IPS DF 6.9 (cell line): ENCODE data around the gene TAC4.

Source experiments
- DNase-seq: peaks from one replicate; pipeline ENCODE4 v3.0.0-alpha.2; 2013; ENCODE audit warnings: low read depth, low spot score
- H3K27ac ChIP-seq: one replicate; pipeline ENCODE4 v1.5.1; 2013; ENCODE audit warnings: low read length, control low read depth
- H3K27me3 ChIP-seq: 2 replicates; pipeline ENCODE4 v1.6.1; 2013; ENCODE audit warnings: mild to moderate bottlenecking, low read length; ENCODE audit not compliant: control insufficient read depth, insufficient read depth
- H3K36me3 ChIP-seq: 2 replicates; pipeline ENCODE4 v1.6.1; 2013; ENCODE audit warnings: low read length; ENCODE audit not compliant: control insufficient read depth, insufficient read depth
- H3K4me1 ChIP-seq: 2 replicates; pipeline ENCODE4 v1.6.1; 2013; ENCODE audit warnings: low read length; ENCODE audit not compliant: control insufficient read depth, insufficient read depth
- H3K4me3 ChIP-seq: 2 replicates; pipeline ENCODE4 v1.5.1; 2013; ENCODE audit warnings: mild to moderate bottlenecking, low read length
- H3K9me3 ChIP-seq: 2 replicates; pipeline ENCODE4 v1.6.1; 2013; ENCODE audit warnings: low read length, inconsistent platforms; ENCODE audit not compliant: control insufficient read depth, insufficient read depth
- WGBS: extraction: QIAGEN DNeasy Blood & Tissue Kit; methylation state at CpG from one replicate; pipeline ENCODE4 v1.1.7; 2013; ENCODE audit warnings: mixed read lengths, missing lambda C conversion rate; ENCODE audit not compliant: insufficient read length, insufficient coverage; 5-methylcytosine and 5-hydroxymethylcytosine counted together

The TAC4 gene

GRCh38 chr17:49887744-49888360, 40.0 kb upstream of the TAC4 start:
- no peak for DNase-seq
- no CpG with 5 or more reads among the region's 9 CpGs for WGBS
- Histone ChIP-seq H3K27me3 (peaks cover 6% of the 10 kb centered on the region; the same call in 1 of the 2 replicates), H3K27ac (no peak overlapping the region), H3K4me3 (no peak overlapping the region), H3K4me1 (peaks cover 14% of the 10 kb centered on the region), H3K9me3 (no peaks in the 10 kb centered on the region), H3K36me3 (no peaks in the 10 kb centered on the region)

GRCh38 chr17:49887086-49887743, 39.3 kb upstream of the TAC4 start:
- H3K4me3 ChIP-seq = no peak overlapping the region
- no CpG with 5 or more reads among the region's 7 CpGs for WGBS
- peaks cover 6% of the 10 kb centered on the region; the same call in 1 of the 2 replicates for H3K27me3 ChIP-seq
- H3K36me3 ChIP-seq = no peaks in the 10 kb centered on the region
- DNase-seq = no peak
- no peaks in the 10 kb centered on the region for H3K9me3 ChIP-seq
- H3K27ac ChIP-seq = no peak overlapping the region
- peaks cover 14% of the 10 kb centered on the region for H3K4me1 ChIP-seq

GRCh38 chr17:49886036-49886435, 38.2 kb upstream of the TAC4 start:
- Histone ChIP-seq H3K4me1 (peaks cover 12% of the 10 kb centered on the region), H3K27me3 (peaks cover 4% of the 10 kb centered on the region; the same call in 1 of the 2 replicates), H3K4me3 (no peak overlapping the region), H3K36me3 (no peaks in the 10 kb centered on the region), H3K27ac (no peak overlapping the region), H3K9me3 (no peaks in the 10 kb centered on the region)
- no peak for DNase-seq
- no CpG with 5 or more reads among the region's 5 CpGs for WGBS

- no CpG with 5 or more reads among the region's 7 CpGs for WGBS
- no peaks in the 10 kb centered on the region for H3K27me3 ChIP-seq
- no peak for DNase-seq
- H3K9me3 ChIP-seq = no peaks in the 10 kb centered on the region
- no peak overlapping the region for H3K27ac ChIP-seq
- peaks cover 8% of the 10 kb centered on the region for H3K4me1 ChIP-seq
- H3K36me3 ChIP-seq = no peaks in the 10 kb centered on the region
- H3K4me3 ChIP-seq = no peak overlapping the region
Observed at GRCh38 chr17:49882434-49882833, 34.6 kb upstream of the TAC4 start.

GRCh38 chr17:49881054-49881402, 33.2 kb upstream of the TAC4 start:
- Histone ChIP-seq H3K4me1 (peaks cover 3% of the 10 kb centered on the region; the same call in 1 of the 2 replicates), H3K27me3 (no peaks in the 10 kb centered on the region), H3K36me3 (no peaks in the 10 kb centered on the region), H3K4me3 (peak overlapping the region; percentile 9; the same call in 1 of the 2 replicates), H3K9me3 (no peaks in the 10 kb centered on the region), H3K27ac (no peak overlapping the region)
- no peak for DNase-seq
- no CpG with 5 or more reads among the region's 5 CpGs for WGBS

- no CpG with 5 or more reads among the region's 41 CpGs for WGBS
- H3K9me3 ChIP-seq = no peaks in the 10 kb centered on the region
- H3K36me3 ChIP-seq = no peaks in the 10 kb centered on the region
- H3K4me1 ChIP-seq = peaks cover 8% of the 10 kb centered on the region
- DNase-seq = peak; percentile 76
- H3K27ac ChIP-seq = no peak overlapping the region
- H3K27me3 ChIP-seq = no peaks in the 10 kb centered on the region
- peak overlapping the region; percentile 40; the same call in 1 of the 2 replicates for H3K4me3 ChIP-seq
Observed at GRCh38 chr17:49880291-49881053, 32.6 kb upstream of the TAC4 start.

- H3K4me1 ChIP-seq = peaks cover 9% of the 10 kb centered on the region
- H3K36me3 ChIP-seq = no peaks in the 10 kb centered on the region
- no peak overlapping the region for H3K27ac ChIP-seq
- H3K27me3 ChIP-seq = no peaks in the 10 kb centered on the region
- WGBS = no CpG with 5 or more reads among the region's 14 CpGs
- no peak overlapping the region for H3K4me3 ChIP-seq
- DNase-seq = no peak
- H3K9me3 ChIP-seq = no peaks in the 10 kb centered on the region
Observed at GRCh38 chr17:49878931-49879904, 31.3 kb upstream of the TAC4 start.

- no CpG with 5 or more reads among the region's 9 CpGs for WGBS
- H3K27me3 ChIP-seq = no peaks in the 10 kb centered on the region
- no peak for DNase-seq
Observed at GRCh38 chr17:49875685-49876084, 27.8 kb upstream of the TAC4 start.

GRCh38 chr17:49874911-49875310, 27.0 kb upstream of the TAC4 start:
- Histone ChIP-seq H3K4me3 (no peak overlapping the region), H3K36me3 (no peaks in the 10 kb centered on the region), H3K9me3 (no peaks in the 10 kb centered on the region), H3K27me3 (no peaks in the 10 kb centered on the region), H3K27ac (no peak overlapping the region), H3K4me1 (peaks cover 14% of the 10 kb centered on the region)
- no peak for DNase-seq
- no CpG with 5 or more reads among the region's 2 CpGs for WGBS

More at GRCh38 chr17:49875685-49876084, 27.8 kb upstream of the TAC4 start:
- Histone ChIP-seq H3K27ac (no peak overlapping the region), H3K9me3 (no peaks in the 10 kb centered on the region), H3K4me1 (peaks cover 14% of the 10 kb centered on the region), H3K4me3 (no peak overlapping the region), H3K36me3 (no peaks in the 10 kb centered on the region)

GRCh38 chr17:49873926-49874325, 26.1 kb upstream of the TAC4 start:
- no CpG with 5 or more reads among the region's 3 CpGs for WGBS
- no peaks in the 10 kb centered on the region for H3K9me3 ChIP-seq
- no peak overlapping the region for H3K4me3 ChIP-seq
- no peaks in the 10 kb centered on the region for H3K36me3 ChIP-seq
- peaks cover 12% of the 10 kb centered on the region for H3K4me1 ChIP-seq
- H3K27me3 ChIP-seq = no peaks in the 10 kb centered on the region
- DNase-seq = no peak
- no peak overlapping the region for H3K27ac ChIP-seq
